GM12865 (cell line): ENCODE results near the gene HYAL4.

Source experiments
- DNase-seq: peaks from one replicate; pipeline ENCODE4 v3.0.0; 2010; ENCODE audit warnings: low read depth
- H3K4me3 ChIP-seq: 2 replicates; pipeline ENCODE4 v1.5.1; 2011; ENCODE audit warnings: mild to moderate bottlenecking, low read depth, low read length, control low read depth
- TF ChIP-seq, protein P1 (sequence below): IDR thresholded peaks from 2 replicates; pipeline ENCODE4 v1.5.1; 2011; ENCODE audit warnings: low read length, control low read depth, low read depth, inconsistent platforms; ENCODE audit not compliant: insufficient read depth; ENCODE audit errors: missing control alignments

The HYAL4 gene

DNA sequence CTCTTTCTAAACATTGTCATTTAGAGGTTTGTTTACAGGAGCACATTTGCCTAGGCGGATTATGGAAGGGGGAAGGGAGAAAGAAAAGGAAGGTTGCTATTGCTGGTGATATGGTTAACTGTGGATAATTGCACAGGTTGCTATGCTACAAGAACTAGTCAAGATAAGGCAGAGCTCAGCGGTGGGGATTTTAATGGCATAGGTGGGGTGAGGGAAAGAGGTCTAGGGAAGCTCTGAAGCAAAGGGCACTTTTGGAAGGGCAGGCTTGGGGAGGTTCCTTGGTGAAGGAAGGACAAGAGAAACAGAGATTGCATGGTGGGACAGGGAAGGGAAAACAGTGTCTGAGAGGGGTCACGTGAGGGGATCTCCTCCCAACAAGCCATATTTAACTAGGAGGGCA lies 19.5 kb downstream of the HYAL4 start:
- no peak for DNase-seq
- TF ChIP-seq, protein P1, sequence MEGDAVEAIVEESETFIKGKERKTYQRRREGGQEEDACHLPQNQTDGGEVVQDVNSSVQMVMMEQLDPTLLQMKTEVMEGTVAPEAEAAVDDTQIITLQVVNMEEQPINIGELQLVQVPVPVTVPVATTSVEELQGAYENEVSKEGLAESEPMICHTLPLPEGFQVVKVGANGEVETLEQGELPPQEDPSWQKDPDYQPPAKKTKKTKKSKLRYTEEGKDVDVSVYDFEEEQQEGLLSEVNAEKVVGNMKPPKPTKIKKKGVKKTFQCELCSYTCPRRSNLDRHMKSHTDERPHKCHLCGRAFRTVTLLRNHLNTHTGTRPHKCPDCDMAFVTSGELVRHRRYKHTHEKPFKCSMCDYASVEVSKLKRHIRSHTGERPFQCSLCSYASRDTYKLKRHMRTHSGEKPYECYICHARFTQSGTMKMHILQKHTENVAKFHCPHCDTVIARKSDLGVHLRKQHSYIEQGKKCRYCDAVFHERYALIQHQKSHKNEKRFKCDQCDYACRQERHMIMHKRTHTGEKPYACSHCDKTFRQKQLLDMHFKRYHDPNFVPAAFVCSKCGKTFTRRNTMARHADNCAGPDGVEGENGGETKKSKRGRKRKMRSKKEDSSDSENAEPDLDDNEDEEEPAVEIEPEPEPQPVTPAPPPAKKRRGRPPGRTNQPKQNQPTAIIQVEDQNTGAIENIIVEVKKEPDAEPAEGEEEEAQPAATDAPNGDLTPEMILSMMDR = no peak
- no peak overlapping the region for H3K4me3 ChIP-seq

DNA sequence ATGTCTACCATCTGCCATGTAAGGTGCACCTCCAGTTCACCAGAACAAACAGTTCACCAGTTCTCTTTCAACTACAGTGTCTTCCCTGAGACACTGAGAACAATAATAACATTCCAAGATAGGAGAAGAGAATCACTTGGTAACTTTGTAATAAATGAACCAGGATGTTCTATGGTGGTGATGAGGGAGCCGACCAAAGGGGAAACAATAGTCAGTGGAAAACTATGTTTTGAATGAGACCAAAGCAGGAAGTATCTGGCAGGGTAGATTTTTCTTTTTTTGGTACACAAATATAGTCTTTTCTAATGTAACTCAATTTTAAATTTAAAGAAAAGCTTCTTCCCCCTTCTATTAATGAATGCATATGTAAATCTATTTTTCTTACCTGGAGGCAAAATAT lies 20.0 kb downstream of the HYAL4 start:
- TF ChIP-seq, protein P1 = no peak
- DNase-seq = no peak

DNA sequence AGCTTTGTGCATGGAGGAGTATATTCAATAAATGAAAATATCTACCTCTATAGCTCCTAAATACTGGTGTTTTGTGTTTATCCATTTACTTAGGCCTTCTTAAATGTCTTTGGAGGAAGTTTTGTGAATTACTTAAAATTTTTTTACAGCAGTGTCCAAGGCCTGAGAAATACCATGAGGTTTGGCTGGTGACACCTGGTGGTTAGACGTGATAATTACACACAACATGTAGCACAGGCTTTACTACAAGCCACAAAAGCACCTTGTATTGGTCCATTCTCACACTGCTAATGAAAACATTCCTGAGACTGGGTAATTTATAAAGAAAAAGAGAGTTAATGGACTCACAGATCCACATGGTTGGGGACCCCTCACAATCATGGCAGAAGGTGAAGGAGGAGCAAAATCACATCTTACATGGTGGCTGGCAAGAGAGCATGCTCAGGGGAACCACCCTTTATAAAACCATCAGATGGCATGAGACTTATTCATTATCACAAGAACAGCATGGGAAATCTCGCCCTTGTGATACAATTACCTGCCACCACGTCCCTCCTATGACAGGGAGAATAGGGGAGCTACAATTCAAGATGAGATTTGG lies 20.6 kb downstream of the HYAL4 start:
- no peak overlapping the region for H3K4me3 ChIP-seq
- peak; percentile 74 for DNase-seq

More for the DNA sequence above, 20.0 kb downstream of the HYAL4 start:
- H3K4me3 ChIP-seq = no peak overlapping the region

DNA sequence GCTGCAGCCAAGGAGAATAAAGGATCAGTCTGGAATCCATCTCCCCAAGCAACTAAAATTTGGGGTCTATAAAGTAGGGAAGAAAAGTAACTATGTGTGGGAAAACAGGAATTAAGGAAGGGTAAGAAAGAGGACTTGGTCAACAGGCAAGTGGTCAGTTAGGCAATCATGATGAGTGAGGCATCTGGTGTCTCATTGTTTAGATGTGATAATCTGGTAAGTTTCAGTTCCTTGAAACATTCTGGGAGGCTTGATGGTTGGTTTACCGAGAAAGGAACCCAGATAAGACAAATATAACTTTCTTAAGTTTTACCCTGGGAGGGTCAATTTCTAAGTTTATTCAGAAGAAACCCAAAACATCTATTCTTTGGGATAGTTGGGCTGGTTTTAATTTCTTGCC lies 22.3 kb downstream of the HYAL4 start:
- TF ChIP-seq, protein P1 = no peak
- no peak overlapping the region for H3K4me3 ChIP-seq
- DNase-seq = no peak

More for the DNA sequence above, 20.6 kb downstream of the HYAL4 start:
- TF ChIP-seq, protein P1 = peak; percentile 53

DNA sequence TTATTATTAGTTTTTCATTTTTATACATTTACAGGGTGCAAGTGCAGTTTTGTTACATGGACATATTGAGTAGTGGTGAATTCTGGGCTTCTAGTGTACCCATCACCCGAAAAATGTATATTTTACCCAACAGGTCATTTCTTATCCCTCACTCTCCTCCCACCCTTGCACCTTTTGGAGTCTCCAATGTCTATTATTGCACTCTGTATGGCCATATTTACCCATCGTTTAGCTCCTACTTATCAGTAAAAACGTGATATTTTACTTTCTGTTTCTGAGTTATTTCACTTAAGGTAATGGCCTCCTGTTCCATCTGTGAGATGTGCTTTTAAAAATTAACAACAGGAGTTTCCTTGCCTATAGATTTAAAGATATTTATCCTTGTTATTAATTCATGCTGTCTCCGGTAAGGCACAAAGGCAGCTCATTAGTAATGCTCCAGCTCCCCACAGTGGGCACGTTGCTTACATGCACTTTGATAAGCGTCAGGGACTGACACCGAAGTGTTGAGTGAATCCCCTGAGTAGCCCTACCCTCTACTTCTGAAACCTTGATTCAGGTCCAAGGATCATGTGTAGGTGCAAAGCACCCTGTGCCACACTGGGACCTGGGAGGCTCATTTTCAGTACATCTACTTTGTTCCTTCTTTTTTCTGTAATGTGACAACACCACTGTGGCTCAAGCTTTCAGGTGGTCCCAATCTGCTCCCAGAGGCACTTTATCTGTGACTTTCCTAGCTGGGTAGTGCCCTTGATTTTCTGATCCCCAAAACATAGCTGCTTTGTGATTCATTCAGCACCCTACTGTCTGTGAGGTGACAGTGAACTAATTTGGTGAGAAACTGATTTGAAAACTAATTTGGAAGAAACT lies 27.3 kb downstream of the HYAL4 start:
- no peak overlapping the region for H3K4me3 ChIP-seq
- DNase-seq = peak; percentile 70
- TF ChIP-seq, protein P1 = peak; percentile 55

DNA sequence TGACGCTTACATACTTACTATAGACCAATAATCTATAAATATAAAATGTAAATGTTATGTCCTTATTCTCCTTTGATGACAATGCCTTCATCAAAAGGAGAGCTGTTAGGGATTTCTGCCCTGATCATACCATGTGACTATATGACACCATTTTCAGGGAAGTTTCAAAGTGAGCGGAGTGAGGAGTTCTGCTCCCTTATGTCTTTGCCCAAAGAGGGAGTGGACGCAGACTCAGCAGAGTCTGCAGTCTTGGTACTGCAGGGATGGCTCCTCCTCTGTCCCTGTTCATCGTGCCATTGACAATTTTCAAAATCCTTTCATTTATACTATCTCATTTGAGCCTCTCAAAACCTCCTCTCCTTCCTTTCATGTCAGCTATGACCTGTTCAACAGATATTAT lies 27.9 kb downstream of the HYAL4 start:
- TF ChIP-seq, protein P1 = no peak
- DNase-seq = no peak
- no peak overlapping the region for H3K4me3 ChIP-seq
